Stimulated activated CD8-positive, alpha-beta memory T cell treated with anti-CD3 and anti-CD28 coated beads, Interleukin-15, amount 100 ng/mL, for 48 hours (primary cell): ENCODE results near the gene MCM9.
"Not testable (repeated sequence)": the region's sequence is repeated elsewhere in the genome, so short reads cannot be mapped to it uniquely, and the experiment has no call there.

Experiments
- DNase-seq, 2 donors: peaks; one replicate each; pipeline ENCODE4 v3.0.0-alpha.2; 2020; ENCODE audit warnings: low read depth in 2 of 2

Gene MCM9

DNA sequence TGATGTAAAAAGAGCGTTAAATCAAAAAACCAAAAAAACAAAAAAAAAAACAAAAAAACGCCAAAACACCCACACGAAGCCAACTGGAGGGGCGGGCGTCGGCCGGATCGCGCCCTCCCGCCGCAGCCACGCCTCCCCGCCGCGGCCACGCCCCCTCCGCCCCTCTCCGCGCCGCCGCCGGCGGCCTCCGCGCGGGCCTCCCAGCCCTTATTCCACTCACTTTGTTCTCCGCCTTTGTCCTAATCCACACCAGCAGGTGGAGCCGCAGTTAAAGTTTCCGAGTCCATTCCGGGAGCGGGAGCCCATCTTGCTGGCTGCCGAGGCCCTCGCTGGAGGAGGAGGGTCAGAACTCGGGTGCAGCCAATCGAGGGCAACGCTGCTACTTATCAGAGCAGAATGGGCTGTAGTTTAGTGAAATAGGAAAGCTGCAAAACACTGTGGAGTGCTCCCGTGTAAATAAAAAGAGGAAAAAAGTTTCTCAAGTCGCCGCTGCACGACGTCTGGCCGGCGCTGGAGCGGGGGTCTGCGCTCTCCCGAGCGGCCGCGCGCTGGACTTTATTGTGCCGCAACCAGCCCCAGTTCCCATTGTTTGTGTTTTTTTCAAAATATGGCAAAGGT is 41.0 kb downstream of the MCM9 start, which contains the start of gene ASF1A:
ASF1A (plus strand) TSS at position 346 of the 618 bp plus-strand sequence; CDS start at position 608, 262 bp downstream.
- DNase-seq = peak; percentile 89 to 94

DNA sequence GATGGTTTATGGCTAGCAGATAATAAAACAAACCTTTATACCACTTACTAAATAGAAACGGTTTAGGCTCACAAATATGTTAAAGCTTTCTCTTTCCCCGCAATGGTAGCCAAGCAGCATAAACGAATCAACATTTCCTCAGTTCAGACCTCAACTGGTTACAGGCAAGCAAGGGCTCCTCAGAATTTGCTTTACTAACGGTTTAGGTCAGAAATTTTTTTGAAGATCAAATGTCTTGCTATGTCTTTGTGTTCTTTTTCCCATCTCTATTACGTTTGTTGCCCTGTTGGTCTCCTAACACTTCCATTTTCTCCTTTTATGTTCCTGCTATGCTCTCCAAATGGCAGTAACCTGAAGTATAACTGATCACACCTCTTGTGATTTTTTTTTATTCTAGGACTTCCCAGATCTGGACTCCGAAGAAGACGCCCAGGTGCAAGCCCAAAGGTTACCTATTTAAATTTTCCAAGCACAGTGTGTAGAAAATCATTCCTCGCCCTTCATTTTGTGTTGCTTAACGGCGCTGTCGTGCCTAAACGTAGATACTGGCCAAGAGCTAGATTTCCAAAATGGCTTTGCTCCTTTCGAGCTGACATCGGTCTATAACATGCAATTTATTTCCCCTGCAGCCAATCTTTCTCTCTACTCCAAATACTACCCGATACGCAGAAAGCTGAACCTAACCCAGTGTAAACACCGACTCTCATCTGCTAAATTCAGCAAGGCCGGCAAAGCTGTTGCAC is 41.7 kb downstream of the MCM9 start:
- no peak for DNase-seq

DNA sequence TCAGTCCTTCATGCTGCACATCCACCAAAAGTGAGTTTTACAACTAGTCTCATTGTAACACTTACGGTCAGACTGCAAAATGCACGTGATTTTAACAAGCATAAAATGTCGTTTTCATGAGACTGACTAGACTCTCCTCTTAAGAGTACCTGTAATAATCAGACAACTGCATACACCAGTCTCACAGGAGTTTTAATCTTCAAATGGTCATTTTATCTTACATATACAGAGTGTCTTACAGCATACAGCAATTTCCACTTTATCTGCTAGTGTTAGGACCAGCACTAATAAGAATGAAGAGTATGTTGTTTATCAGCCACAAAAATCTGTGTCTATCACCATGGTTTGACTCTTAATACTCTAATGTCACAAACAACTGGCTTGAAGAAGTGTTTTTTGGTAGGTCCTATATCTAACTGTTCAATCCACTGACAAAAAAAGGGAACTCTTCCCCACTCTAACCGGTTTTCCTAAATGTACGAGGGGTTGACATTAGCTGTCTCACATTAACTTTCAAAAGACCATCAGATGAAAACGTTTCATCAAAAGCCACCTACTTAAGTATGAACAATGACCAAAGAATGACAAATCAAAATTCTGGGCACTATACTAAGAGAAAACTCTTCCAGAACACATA is 42.5 kb downstream of the MCM9 start:
- no peak for DNase-seq

DNA sequence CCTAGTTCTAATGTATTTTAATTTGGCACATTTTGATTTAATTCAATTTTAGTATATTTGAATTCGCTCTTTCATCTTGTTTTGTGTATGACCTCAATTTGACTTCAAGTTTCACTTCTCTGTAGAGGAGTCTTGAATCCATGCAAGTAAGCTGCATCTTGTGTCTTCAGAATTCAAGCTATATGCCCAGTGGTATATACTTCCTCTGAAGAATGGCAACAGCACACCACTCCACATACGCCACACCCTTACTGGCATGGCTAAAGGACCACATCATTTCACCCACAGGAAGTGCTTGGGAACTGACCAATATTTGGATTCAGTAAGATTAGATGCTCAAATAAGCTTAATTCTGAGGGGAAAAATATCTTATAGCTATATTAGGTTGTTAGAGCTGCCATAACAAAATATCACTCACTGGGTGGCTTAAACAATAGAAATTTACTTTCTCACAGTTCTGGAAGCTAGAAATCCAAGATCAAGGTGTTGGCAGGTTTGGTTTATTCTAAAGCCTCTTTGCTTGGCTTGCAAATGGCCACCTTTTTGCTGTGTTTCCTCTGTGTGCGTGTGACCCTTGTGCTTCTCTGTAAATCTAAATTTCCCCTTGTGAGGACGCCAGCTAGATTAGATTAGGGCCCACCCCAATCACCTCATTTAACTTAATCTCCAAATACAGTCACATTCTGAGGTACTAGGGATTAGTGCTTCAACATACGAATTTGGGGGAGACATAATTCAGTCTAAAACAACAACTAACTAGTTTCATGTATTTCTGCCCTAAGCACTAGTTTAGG is 43.8 kb downstream of the MCM9 start:
- DNase-seq = no peak

DNA sequence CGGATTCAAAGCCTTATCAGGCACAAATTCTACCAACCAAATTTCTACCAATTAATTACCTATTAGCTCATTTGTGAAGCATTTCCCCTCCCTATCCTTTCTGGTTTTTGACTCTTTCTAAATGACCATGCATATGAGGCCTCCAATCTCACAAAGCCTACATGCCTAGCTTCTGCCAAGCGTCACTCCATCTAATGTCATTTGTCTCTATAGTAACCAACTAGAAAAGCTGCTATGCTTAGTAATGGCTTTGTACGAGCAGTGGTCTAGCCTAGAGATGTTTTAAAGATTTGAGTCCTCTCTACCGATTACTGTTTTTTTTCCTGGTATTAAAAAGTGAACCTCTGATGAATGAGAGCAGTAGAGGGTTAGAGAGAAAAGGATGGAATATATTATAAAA is 45.8 kb downstream of the MCM9 start:
- no peak for DNase-seq

DNA sequence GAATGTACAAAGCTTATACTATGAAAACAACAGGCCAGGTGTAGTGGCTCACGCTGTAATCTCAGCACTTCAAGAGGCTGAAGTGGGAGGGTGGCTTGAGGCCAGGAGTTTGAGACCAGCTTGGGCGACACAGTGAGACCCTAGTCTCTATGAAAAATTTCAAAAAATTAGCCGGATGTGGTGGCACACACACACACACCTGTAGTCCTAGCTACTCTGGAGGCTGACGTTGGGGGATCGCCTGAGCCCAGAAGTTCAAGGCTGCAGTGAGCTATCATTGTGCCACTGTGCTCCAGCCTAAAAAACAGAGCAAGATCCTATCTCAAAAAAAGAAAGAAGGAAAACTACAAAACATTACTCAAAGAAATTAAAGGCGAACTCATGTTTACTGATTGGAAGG is 48.3 kb downstream of the MCM9 start:
- DNase-seq = no peak

DNA sequence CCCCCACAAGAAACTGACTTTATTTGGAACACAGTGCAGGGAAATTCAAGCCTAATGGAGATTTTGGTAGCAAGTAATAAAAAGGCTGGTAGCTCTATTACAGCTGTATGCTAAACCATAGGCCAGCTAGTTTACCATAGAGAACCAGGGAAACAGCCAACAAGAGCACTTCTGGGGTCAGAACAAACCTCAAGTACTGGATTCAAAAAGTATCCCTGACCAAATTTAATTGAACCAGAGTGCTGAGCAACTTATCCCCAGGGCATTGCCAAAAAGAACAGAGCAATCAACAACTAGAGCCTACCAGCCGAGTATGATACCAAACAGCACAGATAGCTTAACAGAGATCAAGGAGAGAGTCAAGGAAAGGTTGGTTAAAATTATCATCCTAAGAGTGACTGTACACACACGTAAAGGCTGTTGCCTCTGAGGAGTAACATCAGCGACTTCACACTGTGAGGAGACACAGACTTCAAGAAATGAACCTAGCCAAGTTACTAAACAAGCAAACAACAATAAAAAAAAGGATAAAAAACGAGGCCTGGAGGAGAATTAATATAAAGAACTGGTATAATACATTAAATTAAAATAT is 52.5 kb downstream of the MCM9 start:
- no peak for DNase-seq

DNA sequence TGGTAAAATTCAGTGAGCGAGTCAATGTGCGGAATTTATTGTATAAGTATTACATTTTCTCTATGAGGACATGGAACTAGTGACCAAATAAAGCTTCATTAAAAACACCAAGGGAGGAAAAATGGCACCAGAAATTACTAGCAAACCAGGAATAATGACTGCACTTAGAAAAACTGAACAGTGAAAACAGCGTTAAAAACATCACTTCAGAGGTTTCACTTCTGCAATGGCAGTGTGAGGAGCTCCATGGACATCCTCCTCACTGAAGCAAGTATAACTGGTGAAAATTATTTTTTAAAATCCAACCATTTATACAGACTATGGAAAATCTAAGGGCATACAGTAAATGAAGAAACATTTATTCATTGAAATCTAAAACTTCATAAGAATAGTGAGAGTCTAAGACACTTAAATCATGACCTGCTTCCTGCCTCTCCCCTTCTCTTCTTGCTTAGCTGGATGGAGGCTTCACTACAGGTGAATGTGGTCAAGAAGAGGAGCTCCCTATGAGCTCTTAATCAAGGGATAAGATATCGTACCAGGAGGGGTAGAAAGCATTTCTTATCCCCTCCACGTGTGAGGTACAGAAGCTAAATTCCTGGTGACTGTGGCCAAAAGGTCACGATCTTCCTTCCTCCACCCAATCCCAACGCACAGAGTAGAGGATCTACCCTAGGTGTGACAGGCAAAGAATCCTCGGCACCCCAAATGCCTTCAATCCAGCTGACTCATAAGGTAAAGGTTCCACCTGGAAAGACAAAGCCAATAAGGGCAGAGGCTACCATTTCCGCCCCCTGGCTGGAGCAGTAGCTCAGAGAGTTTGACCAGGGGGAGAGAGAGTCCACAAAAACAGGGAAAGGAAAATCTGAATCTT is 53.3 kb downstream of the MCM9 start:
- no peak for DNase-seq

DNA sequence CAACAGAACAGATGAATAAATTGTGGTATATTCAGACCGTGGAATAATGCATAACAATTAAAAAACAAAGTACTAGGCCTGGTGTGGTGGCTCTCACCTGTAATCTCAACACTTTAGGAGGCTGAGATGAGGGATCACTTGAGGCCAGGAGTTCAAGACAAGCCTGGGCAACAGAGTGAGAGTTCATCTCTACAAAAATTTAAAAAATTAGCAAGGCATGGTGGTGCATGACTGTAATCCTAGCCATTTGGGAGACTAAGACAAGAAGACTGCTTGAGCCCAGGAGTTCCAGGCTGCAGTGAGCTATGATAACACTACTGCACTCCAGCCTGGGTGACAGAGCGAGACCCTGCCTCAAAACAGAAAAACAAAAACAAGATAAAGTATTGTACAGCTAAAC is 57.2 kb downstream of the MCM9 start:
- DNase-seq = no peak

DNA sequence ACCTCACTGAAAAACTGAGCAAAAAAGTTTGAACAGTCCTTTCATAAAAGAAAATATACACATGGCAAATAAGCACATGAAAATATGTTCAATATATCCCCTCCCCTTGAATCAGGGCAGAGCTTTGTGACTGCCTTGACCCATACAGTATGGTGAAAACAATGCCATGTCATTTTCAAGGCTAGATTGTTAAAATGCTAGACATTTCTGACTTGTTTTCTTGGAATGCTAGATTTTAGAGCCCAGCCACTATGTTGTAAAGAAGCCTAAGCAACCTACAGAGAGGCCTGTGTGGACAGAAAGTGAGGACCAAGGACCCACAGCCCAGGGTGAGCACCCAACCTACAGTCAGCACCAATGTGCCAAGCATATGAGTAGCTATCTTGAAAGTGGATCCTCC is 58.1 kb downstream of the MCM9 start:
- DNase-seq = no peak

DNA sequence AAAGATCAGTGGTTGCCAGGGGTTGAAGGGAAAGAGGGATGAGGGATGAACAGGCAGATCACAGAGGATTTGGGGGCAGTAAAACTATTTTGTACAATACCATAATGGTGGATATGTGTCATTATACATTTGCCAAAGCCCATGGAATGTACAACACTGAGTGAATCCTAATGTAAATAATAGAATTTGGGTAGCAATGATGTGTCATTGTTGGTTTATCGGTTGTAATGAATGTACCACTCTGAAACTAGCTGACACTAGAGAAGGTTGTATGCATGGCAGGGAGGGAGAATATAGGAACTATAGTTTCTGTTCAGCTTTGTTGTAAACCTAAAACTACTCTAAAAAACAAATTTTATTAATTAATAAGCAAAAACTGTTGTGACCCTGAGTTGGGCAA is 58.8 kb downstream of the MCM9 start:
- DNase-seq = no peak

DNA sequence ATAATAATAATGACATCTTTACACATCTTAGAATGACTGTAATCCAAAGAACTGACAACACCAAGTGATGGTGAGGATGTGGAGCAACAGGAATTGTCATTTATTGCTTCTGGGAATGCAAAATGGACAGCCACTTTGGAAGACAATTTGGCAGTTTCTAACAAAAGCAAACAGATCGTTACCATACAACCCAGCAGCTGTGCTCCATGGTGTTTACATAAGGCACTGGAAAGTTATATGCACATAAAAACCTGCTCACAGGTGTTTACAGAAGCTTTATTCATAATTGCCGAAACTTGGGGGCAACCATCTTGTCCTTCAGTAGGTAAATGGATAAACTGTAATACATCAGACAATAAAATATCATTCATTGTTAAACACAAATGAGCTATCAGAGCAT is 59.3 kb downstream of the MCM9 start:
- DNase-seq = no peak

DNA sequence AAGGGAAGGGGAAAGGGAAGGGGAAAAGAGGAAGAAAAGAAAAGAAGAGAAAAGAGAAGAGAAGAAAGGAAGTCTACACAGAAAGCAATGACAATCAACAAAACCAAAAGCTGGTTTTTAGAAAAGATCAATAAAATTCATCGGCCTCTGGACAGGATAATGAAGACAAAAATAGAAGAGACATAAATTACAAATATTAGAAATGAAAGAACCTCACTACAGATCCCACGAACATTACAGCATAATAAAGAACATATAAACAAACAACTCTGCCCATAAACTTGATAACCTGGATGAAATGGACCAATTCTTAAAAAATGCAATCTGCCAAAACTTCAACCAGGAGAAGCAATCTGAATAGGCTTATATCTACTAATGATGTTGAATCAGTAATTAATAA is 61.7 kb downstream of the MCM9 start:
- no peak for DNase-seq

DNA sequence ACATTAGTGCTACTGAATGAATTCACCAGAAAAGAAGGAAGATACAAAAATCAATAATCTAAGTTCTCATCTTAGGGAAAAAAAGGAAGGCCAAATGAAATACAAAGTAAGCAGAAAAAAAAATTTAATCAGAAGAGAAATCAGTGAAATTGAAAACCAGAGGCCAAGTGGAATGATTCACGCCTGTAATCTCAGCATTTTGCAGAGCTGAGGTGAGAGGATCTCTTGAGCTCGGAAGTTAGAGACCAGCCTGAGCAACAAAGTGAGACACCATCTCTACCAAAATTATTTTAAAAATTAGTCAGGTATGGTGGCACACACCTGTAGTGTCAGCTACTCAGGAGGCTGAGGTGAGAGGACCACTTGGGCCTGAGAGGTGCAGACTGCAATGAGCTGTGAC is 62.2 kb downstream of the MCM9 start:
- no peak for DNase-seq

DNA sequence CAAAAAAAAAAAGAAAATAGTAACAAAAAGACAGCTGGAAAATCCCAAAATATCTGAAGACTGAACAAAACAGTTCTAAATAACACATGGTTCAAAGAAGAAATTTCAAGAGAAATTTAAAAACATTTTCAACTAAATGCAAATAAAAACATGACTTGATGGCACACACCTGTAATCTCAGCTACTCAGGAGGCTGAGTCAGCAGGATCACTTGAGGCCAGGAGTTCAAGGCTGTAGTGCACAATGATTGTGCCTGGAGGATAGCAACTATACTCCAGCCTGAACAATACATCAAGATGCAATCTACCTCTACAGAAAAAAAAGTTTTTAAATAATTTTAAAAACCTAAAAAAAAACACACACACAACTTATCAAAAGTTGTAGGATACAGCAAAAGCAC is 62.6 kb downstream of the MCM9 start:
- DNase-seq = no peak

DNA sequence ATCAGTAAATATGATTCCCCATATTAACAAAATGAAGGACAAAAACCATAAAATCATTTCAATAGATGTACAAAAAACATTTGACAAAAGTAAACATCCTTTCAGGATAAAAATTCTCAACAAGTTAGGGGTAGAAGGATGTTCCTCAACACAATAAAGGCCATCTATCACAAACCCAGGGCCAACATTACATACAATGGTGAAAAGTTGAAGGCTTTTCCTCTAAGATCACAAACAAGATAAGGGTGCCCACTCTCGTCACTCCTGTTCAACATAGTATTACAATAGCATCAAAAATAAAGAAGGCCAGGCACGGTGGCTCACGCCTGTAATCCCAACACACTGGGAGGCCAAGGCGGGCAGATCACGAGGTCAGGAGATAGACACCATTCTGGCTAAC is 63.6 kb downstream of the MCM9 start:
- DNase-seq = no peak

DNA sequence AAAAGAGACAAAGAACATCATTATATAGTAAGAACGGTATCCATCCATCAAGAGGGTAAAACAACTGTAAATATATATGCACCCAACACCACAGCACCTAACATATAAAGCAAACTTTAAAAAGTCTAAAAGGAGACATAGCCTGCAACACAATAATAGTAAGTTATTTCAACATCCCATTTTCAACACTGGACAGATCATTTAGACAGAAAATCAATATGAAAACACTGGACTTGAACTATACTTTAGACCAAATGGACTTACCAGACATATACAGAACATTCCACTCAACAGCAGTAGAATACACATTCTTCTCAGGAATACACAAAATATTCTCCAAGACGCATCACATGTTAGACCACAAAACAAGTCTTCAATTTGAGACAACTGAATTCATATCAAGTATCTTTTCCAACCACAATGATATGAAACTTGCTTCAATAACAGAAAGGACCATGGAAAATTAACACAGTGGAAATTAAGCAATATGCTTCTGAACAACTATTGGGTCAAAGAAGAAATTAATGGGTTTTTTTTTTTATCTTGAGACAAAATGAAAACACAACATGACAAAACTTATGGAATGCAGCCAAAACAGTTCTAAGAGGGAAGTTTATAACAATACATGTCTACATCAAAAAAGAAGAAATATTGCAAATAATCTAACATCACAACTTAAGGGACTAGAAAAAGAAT is 64.9 kb downstream of the MCM9 start:
- DNase-seq = no peak

DNA sequence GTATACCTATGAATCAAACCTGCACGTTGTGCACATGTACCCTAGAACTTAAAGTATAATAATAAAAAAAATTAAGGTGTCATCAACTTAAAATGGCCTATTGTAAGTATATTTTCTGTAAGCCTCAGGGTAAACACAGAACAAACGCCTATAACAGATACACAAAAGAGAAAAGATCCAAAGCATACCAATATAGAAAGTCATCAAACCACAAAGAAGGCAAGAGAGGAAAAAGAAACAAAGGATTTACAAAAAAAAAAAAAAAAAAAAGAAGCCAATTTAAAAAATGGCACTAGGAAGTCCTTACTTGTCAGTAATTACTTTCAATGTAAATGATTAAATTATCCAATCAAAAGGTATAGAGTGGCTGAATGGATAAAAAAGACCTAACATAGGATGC is 65.6 kb downstream of the MCM9 start:
- DNase-seq = no peak

DNA sequence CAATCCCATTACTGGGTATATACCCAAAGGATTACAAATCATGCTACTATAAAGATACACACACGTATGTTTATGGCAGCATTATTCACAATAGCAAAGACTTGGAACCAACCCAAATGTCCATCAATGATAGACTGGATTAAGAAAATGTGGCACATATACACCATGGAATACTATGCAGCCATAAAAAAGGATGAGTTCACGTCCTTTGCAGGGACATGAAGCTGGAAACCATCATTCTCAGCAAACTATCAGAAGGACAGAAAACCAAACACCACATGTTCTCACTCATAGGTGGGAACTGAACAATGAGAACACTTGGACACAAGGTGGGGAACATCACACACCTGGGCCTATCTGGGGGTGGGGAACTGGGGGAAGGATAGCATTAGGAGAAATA is 66.1 kb downstream of the MCM9 start:
- not testable (repeated sequence) for DNase-seq

DNA sequence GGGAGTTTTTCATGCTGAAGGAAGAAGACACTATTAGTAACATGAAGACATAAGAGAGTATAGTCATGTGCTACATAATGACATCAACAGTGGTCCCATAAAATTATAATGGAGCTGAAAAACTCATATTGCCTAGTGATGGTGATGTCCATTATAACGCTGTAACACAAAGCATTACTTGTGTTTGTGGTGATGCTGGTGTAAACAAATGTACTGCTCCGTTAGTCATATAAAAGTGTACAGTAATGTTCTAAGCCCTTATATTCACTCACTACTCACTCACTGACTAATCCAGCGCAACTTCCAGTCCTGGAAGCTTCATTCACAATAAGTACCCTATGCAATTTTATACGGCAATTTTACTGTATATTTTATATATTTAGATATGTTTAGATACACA is 67.8 kb downstream of the MCM9 start:
- no peak for DNase-seq

DNA sequence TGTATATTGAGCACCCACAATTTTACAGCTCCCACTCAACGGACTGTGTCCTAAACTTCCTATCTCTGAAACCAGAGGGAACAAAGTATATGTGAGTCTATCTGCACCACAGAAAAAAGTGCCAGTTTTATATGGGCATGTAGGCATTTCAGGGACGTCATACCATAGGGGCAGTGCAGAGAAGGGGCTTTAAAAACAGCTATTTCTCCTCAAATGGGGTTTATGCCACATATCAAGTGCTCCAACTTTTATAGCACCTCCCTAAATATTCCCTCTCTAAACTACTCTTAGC is 69.9 kb downstream of the MCM9 start:
- no peak for DNase-seq
